GM19193 (cell line): Measurements from ENCODE around the gene BID.

Experiments used
- POLR2A ChIP-seq: IDR thresholded peaks from 4 replicates; pipeline ENCODE4 v1.6.1; 2011; ENCODE audit not compliant: insufficient read depth, insufficient read length; ENCODE audit errors: extremely low read depth

Gene BID

GRCh38 chr22:17743661-17744411 lies 30.4 kb downstream of the BID start:
- TF ChIP-seq POLR2A: no peak

GRCh38 chr22:17742527-17742902 lies 31.8 kb downstream of the BID start:
- no peak for TF ChIP-seq POLR2A

- no peak for TF ChIP-seq POLR2A
Measured at GRCh38 chr22:17741866-17742526, 32.3 kb downstream of the BID start.

GRCh38 chr22:17739196-17739975 lies 34.9 kb downstream of the BID start:
- no peak for TF ChIP-seq POLR2A

GRCh38 chr22:17738386-17739128 lies 35.7 kb downstream of the BID start:
- no peak for TF ChIP-seq POLR2A

GRCh38 chr22:17734187-17734586 lies 40.1 kb downstream of the BID start:
- TF ChIP-seq POLR2A: no peak

- TF ChIP-seq POLR2A: no peak
Measured at GRCh38 chr22:17733466-17733865, 40.8 kb downstream of the BID start.

GRCh38 chr22:17732251-17732854 lies 41.9 kb downstream of the BID start:
- no peak for TF ChIP-seq POLR2A

GRCh38 chr22:17729561-17729960 lies 44.7 kb downstream of the BID start:
- no peak for TF ChIP-seq POLR2A

- TF ChIP-seq POLR2A: no peak
Measured at GRCh38 chr22:17728786-17729185, 45.5 kb downstream of the BID start.

- TF ChIP-seq POLR2A: no peak
Measured at GRCh38 chr22:17726928-17727897, 47.1 kb downstream of the BID start.

GRCh38 chr22:17726006-17726927 lies 48.0 kb downstream of the BID start:
- no peak for TF ChIP-seq POLR2A

GRCh38 chr22:17725500-17725796 lies 48.8 kb downstream of the BID start:
- TF ChIP-seq POLR2A: no peak
